GM19324 (cell line): ENCODE measurements around the gene RRAD.
"Not testable (repeated sequence)": the region's sequence is repeated elsewhere in the genome, so short reads cannot be mapped to it uniquely, and the experiment has no call there.

Experiments
- ATAC-seq: cut with Tn5 transposase; IDR thresholded peaks from one replicate; pipeline ENCODE4 v1.9.1; 2021; ENCODE audit warnings: mild to moderate bottlenecking, moderate library complexity; ENCODE audit not compliant: unreplicated experiment, low FRiP score

Gene RRAD, protein sequence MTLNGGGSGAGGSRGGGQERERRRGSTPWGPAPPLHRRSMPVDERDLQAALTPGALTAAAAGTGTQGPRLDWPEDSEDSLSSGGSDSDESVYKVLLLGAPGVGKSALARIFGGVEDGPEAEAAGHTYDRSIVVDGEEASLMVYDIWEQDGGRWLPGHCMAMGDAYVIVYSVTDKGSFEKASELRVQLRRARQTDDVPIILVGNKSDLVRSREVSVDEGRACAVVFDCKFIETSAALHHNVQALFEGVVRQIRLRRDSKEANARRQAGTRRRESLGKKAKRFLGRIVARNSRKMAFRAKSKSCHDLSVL

GRCh38 chr16:66925322-66925840 is at the start of gene RRAD:
TSS of gene RRAD (minus strand) at chr16:66925535. CDS start at chr16:66925179, 356 bp downstream.
- no peak for ATAC-seq

DNA sequence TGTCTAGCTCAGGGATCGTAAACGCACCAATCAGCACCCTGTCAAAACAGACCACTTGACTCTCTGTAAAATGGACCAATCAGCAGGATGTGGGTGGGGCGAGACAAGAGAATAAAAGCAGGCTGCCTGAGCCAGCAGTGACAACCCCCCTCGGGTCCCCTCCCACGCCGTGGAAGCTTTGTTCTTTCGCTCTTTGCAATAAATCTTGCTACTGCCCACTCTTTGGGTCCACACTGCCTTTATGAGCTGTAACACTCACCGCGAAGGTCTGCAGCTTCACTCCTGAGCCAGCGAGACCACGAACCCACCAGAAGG is 49.6 kb upstream of the RRAD start:
- ATAC-seq: not testable (repeated sequence)

DNA sequence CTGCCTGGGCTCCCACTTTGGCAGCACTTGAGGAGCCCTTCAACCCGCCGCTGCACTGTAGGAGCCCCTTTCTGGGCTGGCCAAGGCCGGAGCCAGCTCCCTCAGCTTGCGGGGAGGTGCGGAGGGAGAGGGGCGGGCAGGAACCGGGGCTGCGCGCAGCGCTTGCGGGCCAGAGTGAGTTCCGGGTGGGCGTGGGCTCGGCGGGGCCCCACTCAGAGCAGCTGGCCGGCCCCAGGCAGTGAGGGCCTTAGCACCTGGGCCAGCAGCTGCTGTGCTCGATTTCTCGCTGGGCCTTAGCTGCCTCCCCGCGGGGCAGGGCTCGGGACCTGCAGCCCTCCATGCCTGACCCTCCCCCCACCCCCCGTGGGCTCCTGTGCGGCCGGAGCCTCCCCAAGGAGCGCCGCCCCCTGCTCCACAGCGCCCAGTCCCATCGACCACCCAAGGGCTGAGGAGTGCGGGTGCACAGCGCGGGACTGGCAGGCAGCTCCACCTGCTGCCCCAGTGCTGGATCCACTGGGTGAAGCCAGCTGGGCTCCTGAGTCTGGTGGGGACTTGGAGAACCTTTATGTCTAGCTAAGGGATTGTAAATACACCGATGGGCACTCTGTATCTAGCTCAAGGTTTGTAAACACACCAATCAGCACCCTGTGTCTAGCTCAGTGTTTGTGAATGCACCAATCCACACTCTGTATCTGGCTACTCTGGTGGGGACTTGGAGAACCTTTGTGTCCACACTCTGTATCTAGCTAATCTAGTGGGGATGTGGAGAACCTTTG is 49.0 kb upstream of the RRAD start:
- ATAC-seq: not testable (repeated sequence)

DNA sequence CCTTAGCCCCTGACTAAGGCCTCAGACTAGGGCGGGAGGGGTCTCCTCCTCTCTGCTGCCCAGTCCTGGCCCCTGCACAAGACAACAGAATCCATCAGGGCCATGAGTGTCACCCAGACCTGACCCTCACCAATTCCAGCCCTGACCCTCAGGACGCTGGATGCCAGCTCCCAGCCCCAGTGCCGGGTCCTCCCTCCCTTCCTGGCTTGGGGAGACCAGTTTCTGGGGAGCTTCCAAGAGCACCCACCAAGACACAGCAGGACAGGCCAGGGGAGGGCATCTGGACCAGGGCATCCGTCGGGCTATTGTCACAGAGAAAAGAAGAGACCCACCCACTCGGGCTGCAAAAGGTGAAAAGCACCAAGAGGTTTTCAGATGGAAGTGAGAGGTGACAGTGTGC is 48.4 kb upstream of the RRAD start:
- no peak for ATAC-seq

DNA sequence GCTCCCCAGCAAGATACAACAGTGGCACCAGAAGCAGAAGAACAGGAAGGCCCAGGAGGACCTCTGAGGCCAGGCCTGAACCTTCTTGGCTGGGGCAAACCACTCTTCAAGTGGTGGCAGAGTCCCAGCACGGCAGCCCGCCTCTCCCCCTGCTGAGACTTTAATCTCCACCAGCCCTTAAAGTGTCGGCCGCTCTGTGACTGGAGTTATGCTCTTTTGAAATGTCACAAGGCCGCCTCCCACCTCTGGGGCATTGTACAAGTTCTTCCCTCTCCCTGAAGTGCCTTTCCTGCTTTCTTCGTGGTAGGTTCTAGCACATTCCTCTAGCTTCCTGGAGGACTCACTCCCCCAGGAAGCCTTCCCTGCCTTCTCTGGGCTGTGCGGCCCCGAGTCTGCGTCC is 47.6 kb upstream of the RRAD start:
- ATAC-seq: no peak

- no peak for ATAC-seq
These were observed 45.7 kb upstream of the RRAD start for GRCh38 chr16:66970775-66971720.

DNA sequence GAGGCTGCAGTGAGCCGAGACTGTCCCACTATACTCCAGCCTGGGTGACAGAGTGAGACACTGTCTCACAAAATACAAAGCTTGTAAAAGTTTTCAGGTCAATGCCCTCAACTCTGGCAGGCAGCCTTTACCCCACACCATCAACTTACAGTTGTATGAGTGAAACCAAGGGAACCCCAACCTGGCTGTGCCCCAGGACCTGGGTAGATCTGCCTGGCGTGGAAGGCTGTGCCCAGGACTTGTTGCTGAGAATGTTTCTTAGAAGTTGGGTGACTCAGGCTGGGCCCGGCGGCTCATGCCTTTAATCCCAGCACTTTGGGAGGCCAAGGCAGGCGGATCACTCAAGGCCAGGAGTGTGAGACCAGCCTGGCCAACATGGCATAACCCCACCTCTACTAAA is 43.5 kb upstream of the RRAD start:
- ATAC-seq: no peak

DNA sequence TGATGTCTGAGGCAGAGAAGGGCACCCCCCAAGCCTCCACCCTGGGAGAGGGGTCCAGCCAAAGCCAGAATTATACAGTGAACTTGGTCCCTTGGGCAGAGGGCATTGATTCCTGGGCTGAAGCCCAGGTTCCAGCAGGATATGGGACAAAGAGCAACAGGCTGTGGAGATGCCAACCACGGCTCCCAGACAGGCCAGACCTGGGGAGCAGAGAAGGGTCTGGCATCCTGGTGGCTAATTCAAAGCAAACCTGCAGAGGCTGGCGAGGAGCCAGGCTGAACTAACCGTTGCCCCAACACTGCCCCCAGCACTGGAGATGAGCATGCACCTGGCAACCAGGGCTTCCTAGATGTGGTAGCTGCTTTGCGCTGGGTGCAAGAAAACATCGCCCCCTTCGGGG is 38.7 kb upstream of the RRAD start:
- no peak for ATAC-seq

DNA sequence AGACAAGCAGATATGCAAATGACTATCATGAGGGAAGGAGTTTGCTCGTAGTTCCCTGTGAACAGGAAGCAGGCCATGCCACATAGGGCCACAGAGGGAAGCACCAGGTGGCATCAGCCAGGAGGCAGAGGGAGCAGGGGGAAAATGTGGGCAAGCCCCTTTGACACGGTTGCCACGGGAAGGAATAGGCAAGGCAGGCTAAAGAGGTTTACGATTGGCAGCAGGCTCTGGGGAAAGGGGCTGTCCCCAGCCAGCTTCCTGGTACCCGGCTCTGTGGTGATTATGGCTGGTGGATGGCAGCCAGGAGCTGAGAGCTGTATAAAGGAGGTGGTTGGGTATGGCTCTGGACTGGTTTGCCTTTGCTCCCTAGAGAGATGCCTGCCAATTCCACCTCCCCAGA is 36.6 kb upstream of the RRAD start:
- ATAC-seq: no peak

- ATAC-seq: peak; percentile 72
These were observed 35.9 kb upstream of the RRAD start, which contains the start of gene CES3 for GRCh38 chr16:66961065-66961744. TSS of gene CES3 (plus strand) at chr16:66961266. CDS start at chr16:66961308, 42 bp downstream.

GRCh38 chr16:66960270-66960669 is 34.9 kb upstream of the RRAD start:
- no peak for ATAC-seq

- no peak for ATAC-seq
These were observed 34.4 kb upstream of the RRAD start for GRCh38 chr16:66959704-66960161.

DNA sequence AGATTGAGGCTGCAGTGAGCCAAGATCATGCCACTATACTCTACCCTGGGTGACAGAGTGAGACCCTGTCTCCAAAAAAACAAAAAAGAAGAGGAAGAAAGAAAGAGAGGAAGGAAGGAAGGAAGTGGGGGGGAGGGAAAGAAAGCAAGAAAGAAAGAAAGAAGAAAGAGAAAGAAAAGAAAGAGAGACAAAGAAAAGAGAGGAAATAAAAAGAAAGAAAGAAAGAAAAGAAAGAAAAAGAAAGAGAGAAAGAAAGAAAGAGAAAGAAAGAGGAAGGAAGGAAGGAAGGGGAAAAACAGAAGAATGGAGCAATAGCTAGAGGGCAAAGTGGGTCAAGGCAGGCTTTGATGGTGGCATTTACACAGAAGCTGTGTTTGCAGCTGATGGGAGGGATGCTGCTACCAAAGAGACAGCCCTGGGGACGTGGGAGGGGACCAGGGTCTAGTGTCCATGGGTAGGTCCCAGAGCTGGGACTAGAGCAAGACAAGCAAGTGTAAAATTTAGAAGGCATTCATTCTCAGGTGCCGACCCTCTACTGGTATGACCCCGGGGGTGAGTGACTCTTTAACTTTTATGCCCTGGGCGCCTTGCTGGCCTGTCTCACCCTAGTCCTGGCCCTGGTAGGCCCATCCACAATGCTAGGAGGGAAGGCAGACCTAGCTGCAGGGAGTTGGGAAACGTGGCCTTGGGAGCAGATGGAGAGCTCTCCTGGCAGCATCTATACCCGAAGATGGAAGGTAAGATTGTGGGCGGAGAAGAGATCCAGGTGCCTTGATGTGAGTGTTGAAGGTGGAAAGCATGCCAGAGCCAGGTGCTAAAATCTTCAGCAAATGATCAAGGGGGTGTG is 33.7 kb upstream of the RRAD start:
- ATAC-seq: no peak

GRCh38 chr16:66956154-66956457 is 30.8 kb upstream of the RRAD start:
- not testable (repeated sequence) for ATAC-seq

DNA sequence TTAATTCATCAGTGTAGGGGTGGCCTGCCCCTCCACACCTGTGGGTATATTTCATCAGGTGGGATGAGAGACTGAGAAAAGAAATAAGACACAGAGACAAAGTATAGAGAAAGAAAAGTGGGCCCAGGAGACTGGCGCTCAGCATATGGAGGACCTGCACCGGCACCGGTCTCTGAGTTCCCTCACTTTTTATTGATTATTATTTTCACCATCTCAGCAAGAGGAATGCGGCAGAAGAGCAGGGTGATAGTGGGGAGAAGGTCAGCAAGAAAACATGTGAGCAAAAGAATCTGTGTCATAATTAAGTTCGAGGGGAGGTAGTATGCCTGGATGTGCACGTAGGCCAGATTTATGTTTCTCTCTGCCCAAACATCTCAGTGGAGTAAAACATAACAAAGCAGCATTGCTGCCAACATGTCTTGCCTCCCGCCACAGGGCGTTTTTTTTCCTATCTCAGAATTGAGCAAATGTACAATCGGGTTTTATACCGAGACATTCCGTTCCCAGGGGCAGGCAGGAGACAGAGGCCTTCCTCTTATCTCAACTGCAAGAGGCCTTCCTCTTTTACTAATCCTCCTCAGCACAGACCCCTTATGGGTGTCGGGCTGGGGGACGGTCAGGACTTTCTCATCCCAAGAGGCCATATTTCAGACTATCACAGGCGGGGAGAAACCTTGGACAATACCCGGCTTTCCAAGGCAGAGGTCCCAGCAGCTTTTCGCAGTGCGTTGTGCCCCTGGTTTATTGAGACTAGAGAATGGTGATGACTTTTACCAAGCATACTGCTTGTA is 30.2 kb upstream of the RRAD start:
- not testable (repeated sequence) for ATAC-seq

DNA sequence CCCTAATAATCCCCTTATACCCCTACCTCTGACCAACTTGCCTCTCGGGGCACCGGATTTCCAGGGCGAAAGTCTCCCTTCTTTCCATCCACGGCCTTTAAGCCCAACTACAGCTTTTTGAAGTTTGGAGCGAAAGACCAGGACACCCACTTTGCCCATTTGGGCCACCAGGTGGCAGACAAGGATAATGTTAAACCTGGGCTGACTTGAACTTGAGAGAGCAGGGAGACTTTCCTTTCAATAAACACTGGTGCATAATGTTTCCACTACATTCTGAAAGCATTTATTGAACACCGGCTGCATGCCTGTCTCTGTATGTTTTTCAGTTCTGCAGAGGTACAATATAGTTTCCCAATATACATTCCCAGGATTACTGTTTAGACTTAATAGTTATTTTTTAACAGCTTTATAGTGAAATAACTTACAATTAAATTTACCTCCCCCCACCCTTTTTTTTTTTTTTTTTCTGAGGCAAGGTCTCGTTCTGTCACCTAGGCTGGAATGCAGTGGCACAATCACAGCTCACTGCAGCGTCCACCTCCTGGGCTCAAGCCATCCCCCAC is 28.8 kb upstream of the RRAD start:
- no peak for ATAC-seq

DNA sequence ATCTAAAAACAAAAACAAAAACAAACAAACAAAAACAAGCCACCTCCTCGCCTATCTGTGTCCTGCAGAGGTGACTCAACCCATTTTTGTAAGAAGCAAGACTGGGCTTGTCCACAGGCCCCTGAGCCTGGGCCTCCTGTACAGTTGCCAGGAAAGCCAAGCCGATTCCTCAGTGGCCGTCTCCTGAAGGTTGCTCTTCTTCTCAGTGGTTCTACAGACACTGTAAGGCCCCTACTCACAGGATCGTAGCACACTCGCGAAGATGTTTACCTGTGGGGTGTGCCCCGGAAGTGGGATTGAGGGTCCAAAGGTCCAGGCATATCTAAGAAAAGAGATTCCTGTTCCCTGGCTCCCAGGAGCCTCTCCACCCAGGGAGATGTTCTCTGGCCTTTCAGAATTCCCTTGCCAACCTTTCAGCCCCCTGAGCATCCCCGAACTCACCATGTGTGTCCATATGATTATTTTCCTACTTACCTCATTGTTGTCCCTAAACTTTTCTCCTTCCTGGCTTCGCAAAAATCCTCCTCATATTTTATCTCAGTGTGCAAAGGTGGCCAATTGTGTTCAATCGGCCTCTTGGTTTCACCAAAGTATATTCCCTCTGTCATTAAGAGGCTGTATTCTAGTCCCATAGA is 28.2 kb upstream of the RRAD start:
- no peak for ATAC-seq
